ENCODE results near the gene CACNA2D2.

The CACNA2D2 gene

GRCh38 chr3:50388720-50389413 is 114.6 kb downstream of the CACNA2D2 start:
- DNase-seq = no peak

- DNase-seq = no peak
Measured at GRCh38 chr3:50388016-50388719, 115.3 kb downstream of the CACNA2D2 start.

- no peak for DNase-seq
Measured at GRCh38 chr3:50385754-50386153, 117.7 kb downstream of the CACNA2D2 start.

GRCh38 chr3:50383750-50384149 is 119.7 kb downstream of the CACNA2D2 start:
- no peak for DNase-seq

- DNase-seq = no peak
Measured at GRCh38 chr3:50382722-50383121, 120.7 kb downstream of the CACNA2D2 start.

- peak; percentile 78 for DNase-seq
Measured at GRCh38 chr3:50381383-50381782, 122.1 kb downstream of the CACNA2D2 start.

GRCh38 chr3:50380405-50381085 is 122.9 kb downstream of the CACNA2D2 start:
- no peak for DNase-seq

- no peak for DNase-seq
Measured at GRCh38 chr3:50378757-50379156, 124.7 kb downstream of the CACNA2D2 start.

GRCh38 chr3:50378024-50378423 is 125.4 kb downstream of the CACNA2D2 start:
- no peak for DNase-seq

- no peak for DNase-seq
Measured at GRCh38 chr3:50375258-50375931, 128.0 kb downstream of the CACNA2D2 start.

- no peak for DNase-seq
Measured at GRCh38 chr3:50374363-50375257, 128.8 kb downstream of the CACNA2D2 start.

GRCh38 chr3:50373146-50374051 is 130.0 kb downstream of the CACNA2D2 start:
- no peak for DNase-seq

GRCh38 chr3:50372349-50372748 is 131.1 kb downstream of the CACNA2D2 start:
- no peak for DNase-seq

GRCh38 chr3:50371133-50371685 is 132.2 kb downstream of the CACNA2D2 start:
- no peak for DNase-seq

- no peak for DNase-seq
Measured at GRCh38 chr3:50370594-50370993, 132.8 kb downstream of the CACNA2D2 start.

- no peak for DNase-seq
Measured at GRCh38 chr3:50369012-50369670, 134.3 kb downstream of the CACNA2D2 start.

GRCh38 chr3:50365842-50366220 is 137.6 kb downstream of the CACNA2D2 start:
- no peak for DNase-seq

GRCh38 chr3:50365080-50365841 is 138.2 kb downstream of the CACNA2D2 start:
- DNase-seq = no peak

- no peak for DNase-seq
Measured at GRCh38 chr3:50364573-50365079, 138.8 kb downstream of the CACNA2D2 start.
